Caki2 (cell line): Measurements from ENCODE around the gene EIF3F. TPM values are rescaled to one million over a fixed set of nuclear protein-coding genes. Genes with fewer than 3 reads are reported as not detected.

ENCODE experiments used
- DNase-seq: peaks from one replicate; pipeline ENCODE4 v3.0.0-alpha.2; 2015; ENCODE audit warnings: low read depth
- in situ Hi-C: cut with HindIII; loops from 2 replicates; pipeline ENCODE4 v1.10.0; 2016; ENCODE audit warnings: low sequenced_read_pairs, low pct_unique_long_range_greater_than_20kb, mixed read lengths
- total RNA-seq: library from RNA; depleted of rRNA; stranded (reverse); fragments of >200 nt; shearing (Covaris generic); gene quantifications from 2 replicates; pipeline ENCODE4 v1.2.3, GENCODE V29; 2014; ENCODE audit warnings: low replicate concordance

Gene EIF3F
- total RNA-seq, 1 experiment from 2014 or later = 393 TPM

DNA sequence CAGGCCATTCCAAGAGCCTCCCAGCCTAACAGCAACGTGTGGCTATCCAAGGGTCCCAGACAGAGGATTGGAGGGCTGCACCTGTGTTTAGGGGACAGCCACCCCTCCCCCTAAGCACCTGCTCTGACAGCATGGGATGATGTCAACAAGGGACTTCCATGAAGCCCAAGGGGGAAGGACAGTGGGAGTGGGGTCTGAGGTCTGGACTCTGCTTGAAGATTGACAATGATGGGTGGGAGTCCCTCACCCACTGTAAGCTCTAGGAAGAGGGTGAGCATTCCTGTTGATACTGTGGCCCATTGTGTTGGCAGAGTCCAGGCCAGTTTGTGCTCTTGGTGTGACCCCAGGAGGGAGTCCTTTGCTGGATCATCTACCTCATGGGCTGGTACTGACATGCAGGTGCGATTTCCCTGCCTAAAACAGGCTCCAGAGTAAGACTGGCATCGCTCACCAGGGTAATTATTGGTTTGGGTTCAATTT, 47.0 kb downstream of the EIF3F start:
- in situ Hi-C loops = no loop called here
- no peak for DNase-seq

DNA sequence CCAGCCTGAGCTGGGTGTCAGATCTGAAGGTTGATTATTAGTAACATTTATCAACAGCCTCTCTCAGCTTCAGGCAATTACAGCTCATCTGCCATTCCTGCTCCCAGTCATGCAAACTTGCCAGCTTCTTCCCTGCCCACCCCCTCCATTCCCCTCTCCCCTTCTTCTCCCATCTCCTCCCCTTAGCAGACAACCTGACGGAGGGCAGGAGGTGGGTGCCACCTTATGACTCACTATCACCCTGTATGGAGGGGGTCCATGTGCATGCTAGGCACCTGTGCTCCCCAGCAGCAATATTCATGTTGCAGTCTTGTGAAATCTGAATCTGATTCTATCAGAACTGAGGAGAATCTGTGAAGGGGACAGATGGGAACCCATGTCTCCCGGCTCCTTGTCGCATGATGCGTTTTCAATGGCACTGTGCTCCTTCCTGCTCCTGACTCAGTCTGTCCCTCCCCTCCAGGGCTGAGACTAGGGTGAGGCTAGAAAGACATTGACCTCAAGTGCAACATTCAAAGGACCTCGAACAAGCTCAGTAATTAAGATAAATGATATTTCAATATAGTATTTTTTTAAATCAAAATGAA, 47.6 kb downstream of the EIF3F start:
- in situ Hi-C loops = no loop called here
- no peak for DNase-seq

DNA sequence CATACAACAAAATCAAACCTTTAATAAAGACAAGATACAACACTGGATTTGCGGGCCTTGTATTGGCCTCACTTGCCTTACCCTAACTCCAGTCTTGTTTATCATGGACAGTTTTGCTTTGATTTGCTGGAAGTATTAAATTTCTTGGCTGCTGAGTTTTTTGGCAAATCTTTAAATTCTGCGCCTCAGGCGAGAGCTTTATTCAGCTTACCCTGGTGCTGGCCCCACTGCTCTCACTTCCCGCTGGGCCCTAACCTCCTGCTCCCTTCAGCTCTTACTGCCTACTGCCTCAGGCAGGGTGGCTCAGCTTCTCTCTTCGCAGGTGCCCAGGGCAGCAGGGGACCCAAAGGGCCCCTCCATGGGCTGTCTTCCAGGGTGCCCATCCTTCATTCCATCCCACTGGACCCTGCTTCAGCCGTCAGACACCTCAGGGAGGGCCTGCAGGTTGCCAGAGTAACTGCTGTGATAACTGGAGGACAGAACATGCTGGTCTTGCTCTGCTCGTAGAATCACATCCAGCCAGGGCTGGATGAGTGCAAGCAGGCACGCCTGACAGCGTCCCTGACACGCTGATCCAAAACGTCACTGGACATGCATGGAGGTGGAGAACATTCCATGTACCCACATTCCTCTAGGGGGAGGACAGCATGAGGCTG, 48.2 kb downstream of the EIF3F start:
- in situ Hi-C loops = no loop called here
- DNase-seq = no peak

DNA sequence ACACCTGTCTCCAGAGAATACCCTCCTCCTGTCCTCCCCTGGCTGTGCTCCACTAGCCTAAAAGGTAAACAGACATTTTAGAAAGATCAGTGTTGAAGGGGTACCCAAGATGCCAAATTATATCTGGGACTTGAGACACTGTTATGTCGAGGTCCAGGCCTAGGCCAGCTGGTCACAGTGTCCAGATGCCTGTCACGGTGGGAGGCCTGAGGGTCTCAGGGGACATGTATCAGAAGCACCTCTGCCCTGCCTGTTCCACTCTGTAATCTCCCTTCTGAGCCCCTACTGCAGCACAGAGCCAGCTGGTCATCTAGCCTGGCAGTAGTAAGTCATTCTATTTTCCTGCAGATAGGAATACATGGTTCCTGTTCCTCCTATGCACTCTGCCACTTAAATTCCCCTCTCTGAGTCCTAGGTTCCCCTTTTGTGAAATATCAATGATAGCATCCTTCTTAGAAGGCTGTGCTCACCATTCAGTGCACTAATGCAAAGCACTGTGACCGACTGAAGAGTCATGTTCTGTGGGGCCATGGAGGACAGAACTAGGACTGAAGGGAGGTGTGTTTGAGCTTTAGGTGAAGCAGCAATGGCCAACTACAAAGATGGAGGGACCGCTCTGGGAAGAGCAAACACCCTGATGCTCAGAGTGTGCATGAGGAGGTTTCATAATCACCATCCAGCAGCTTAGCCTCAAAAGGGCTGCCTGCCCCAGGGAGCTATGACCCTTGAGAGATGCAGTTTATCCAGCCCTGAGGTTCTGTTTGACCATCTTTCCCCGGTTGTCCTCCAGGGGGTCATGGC, 49.1 kb downstream of the EIF3F start:
- in situ Hi-C loops = no loop called here
- no peak for DNase-seq

DNA sequence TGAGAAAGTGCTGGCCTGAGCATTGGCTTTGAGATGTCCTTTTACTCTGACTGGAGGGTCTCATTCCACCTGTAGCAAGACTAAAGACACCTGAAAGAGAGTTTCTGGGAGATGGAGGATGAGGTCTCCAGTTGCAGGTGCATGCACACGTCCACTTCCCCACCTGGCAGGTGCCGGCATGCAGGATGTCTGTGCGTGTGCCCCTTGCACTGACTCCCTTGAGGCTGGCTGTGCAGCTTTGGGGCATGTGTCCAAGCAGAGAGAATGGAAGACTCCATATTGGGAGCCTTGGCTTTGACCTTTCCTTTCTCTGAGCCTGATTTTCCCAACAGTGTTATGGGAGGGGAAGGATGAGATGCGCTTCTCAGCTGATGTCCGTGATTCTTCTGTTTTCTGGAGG, 49.8 kb downstream of the EIF3F start:
- DNase-seq = no peak
- in situ Hi-C loops = no loop called here

DNA sequence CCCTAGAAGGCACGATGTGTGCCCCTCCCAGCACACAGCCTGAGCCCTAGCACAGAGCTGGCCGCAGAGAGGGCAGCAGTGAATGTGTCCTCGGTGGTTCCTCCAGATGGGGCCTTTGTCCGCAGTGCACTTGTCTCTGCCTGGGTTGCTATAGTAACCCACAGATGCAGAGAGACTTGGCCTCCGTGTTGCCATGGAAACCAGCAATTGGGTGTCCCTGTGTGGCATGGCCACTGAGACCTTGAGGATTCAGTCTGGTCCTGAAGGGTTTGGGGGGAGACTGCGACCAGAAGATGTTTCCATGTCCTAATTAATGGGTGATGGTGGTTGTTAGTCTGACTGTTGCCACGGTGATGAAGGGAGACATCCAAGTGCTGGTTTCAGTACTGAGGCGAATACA, 51.3 kb downstream of the EIF3F start:
- in situ Hi-C loops = no loop called here
- no peak for DNase-seq

DNA sequence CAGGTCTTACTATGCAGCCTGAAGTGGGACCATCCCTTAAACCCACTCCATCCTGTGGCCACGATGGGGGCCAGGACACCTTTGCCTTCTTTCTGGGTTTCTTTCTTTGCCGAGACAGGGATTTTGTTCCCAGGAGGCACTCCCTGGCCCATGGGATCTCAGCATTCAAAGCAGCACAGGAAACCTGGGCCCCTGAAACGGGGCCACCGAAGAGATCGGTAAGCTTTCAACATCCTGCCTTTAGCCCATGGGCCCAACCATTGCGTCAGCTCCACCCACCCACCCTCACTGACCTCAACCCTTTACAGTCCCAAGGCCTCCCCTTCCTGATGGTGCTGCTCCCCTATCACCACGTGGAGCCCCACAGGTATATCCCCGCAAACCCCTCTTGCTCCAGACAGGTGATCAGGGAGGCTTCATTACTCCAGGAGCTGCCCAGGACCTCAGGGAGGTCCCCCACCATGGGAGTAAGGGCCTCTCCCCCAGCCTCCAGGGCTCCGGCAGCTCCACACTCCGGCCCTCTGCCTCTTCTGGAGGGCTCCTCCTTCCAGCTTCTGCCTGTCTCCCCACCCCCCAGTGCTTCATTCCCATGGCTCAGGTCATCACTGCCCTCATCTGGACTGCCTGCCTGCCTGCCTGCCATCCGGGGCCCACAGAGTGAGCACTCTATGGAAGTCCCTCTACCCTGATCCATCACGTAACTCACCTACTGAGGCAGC, 51.8 kb downstream of the EIF3F start:
- in situ Hi-C loops = no loop called here
- no peak for DNase-seq

DNA sequence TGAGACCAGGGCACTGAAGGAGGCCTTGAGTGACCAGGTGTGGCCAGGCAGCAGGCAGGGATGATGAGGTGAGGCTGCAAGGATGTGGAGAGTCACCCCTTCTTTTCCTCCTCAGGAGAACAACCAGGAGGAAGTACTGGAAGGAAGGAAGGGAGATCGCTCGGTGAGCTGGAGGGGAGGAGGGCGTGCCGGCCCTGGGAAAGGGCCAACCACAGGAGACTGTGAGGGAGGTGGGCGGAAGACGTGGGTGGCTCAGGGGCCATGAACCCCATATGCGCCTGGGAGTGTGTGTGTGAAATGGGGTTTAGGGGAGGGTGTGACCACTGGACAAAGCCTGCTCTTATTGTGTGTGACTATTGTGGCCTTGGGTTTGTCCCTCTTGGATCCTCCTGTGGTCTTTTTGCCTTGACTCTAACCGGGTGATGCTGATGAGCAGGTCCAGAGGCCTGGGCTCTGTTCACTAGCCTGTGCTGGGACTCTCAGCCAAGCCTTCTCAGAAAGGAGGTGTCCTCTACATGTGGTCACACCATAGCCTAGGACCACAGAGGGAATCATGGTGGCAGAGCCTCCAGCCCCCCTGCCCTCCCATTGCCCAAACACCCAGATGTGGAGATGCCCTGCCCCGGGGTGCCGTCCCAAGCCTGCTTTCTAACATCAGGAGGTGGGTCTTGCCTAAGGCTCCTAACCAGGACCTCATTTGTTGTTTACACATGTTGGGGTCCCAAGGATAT, 52.6 kb downstream of the EIF3F start:
- DNase-seq = no peak
- in situ Hi-C loops = no loop called here

DNA sequence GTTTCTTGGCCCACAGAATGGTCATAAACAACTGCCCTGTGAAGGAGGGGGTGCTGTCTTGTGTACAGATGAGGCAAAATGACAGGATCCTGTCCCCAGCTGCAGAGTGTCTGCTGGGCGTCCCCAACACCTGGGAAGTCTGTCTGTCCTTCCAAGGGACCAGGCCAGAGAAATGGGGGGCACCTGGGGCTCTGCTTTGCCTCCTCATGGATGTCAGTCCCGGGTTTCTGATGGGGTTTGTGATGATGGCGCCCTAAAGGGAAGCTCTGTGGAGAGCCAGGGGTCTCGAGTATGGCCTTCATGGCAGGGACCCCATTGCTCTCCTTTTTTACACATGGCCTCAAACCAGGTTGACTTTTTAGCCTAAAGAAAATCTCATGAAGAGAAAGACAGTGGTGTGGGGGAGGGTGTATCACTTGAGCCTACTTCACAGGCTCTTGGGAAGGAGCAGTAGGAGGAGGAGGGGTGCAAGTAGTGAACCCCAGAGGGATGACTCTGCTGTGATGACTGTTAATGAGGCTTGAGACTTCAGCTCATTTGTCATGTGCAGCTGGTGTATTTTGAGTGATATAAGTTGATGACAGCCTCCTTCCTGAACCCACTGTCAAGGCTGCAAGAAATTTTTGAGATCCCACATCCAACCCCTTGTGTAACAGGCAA, 53.3 kb downstream of the EIF3F start:
- in situ Hi-C loops = no loop called here

DNA sequence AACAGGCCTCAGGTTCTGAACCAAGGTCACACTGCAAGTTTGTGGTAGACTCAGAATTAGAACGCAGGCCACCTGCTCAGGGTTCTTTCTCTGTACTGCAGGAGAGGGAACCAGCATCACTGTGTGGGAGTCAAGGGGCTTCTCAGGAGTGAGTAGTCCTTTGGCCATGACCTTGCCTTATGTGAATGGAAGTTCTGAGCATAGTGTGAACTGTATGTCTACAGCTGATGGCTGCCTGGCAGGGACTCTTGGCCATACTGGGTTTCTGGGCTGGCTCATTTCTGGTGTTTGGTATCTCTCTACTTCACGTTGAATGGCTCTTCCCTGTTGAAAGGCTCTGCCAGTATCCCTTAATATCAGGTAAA, 53.8 kb downstream of the EIF3F start:
- in situ Hi-C loops = no loop called here
- no peak for DNase-seq

More for the DNA sequence above, 53.3 kb downstream of the EIF3F start:
- no peak for DNase-seq

DNA sequence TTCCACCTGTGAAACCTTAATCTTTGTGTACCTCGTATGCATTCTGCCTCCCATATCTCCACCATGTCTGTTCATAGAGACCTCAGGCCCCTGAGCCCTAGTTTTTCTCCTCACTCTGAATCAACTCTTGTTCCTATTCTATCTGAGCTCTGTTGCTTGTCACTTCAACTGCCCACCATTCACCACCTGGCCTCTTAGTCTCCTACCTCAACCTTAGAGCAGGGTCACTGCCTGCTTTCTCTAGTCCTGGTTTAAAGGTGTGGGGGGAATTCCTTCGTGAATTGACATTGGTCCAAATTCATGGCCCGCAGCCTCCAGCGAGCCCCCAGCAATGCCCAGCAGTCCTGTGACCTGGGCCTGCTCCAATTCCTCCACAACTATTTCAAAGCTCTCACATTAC, 54.4 kb downstream of the EIF3F start:
- in situ Hi-C loops = no loop called here
- no peak for DNase-seq

DNA sequence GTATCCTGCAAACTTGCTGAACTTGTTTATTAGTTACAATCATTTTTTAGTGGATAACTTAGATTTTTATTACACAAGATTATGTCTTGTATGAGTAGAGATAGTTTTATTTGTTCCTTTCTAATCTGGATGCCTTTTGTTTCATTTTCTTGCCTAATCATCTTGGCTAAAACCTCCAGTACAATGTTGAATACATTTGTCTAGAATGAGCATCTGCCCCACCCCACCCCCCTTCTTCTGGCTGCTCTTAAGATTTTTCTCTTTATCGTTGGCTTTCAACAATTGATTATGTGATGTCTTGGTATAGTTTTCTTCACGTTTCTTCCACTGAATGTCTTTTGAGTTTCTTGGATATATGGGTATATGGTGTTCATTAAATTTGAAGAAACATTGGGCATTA, 56.6 kb downstream of the EIF3F start:
- no peak for DNase-seq
- in situ Hi-C loops = no loop called here

DNA sequence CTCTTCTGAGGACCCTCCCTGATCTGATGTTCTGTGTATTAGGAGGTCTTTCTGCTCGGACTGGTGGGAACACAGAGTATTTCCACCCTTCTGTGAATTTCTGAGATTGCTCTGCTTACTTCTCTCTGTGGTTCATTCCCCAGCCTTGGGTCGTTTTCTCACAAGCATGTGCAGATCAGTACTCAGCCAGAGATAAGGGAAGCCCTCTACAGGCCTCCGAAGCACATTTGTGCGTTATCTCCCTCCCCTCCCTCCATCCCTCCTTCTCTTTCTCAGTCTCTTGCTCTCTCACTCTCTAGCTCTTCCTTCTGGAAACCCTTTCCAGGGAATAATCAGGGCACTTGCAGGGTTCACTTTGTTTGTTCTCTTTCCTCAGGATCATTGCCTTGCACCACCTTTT, 58.7 kb downstream of the EIF3F start:
- in situ Hi-C loops = no loop called here

DNA sequence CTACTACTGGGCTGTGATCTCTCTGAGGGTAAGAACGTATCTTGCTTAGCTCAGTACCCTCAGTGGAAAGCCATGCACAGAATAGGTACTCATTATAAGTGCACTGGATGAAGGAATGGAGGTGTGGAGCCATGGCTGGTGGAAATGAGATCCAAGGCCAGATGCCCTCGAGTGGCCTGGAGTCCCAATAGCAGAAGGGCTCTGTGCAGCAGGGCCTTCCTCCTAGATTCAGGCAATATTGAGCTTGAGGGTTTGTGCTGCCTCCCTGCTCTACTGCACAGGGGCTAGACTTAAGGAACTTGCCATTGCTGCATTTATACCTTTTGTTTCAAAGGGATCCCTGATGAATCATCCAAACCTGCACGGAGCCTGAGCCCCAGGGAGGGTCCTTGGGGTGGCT, 60.2 kb downstream of the EIF3F start:
- no peak for DNase-seq
- in situ Hi-C loops = no loop called here

More for the DNA sequence above, 58.7 kb downstream of the EIF3F start:
- DNase-seq = no peak

DNA sequence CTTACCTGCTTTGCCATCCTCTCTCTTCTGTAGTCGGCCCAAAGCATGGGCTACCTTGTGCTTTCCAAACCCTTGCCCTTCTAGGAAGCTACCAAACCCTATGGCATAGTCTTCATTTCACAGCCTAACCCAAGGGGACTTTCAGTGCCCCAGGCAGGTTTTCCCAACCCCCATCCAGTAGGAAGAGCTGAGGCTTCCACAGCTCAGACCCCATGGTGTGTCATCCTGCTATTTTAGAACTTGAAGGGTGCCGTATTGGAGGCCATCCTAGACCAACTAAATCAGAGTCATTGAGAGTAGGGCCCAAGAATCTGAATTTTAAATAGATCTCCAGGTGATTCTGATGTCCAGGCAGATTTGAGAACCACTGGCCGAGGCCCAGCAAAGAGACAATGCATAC, 61.9 kb downstream of the EIF3F start:
- in situ Hi-C loops = no loop called here
- no peak for DNase-seq
